ENCODE data around the gene SYCP1.
"Not testable (repeated sequence)": the region's sequence is repeated elsewhere in the genome, so short reads cannot be mapped to it uniquely, and the experiment has no call there.

Gene SYCP1

GRCh38 chr1:114854693-114855320, at the start of gene SYCP1:
TSS of gene SYCP1 (plus strand) at chr1:114854863. CDS start at chr1:114855465, 602 bp downstream.
- DNase-seq (ENCODE audit: low read depth in 4 of 4, low spot score in 1 of 4): no peak

- DNase-seq (ENCODE audit: low read depth in 4 of 4, low spot score in 1 of 4): no peak
Measured at GRCh38 chr1:114819869-114820268, 34.8 kb upstream of the SYCP1 start.

GRCh38 chr1:114820392-114820791, 34.3 kb upstream of the SYCP1 start:
- no peak for DNase-seq (ENCODE audit: low read depth in 4 of 4, low spot score in 1 of 4)

- no peak for DNase-seq (ENCODE audit: low read depth in 4 of 4, low spot score in 1 of 4)
Measured at GRCh38 chr1:114821978-114822377, 32.7 kb upstream of the SYCP1 start.

- no peak for DNase-seq (ENCODE audit: low read depth in 4 of 4, low spot score in 1 of 4)
Measured at GRCh38 chr1:114828251-114828650, 26.4 kb upstream of the SYCP1 start.

GRCh38 chr1:114830075-114830474, 24.6 kb upstream of the SYCP1 start:
- DNase-seq (ENCODE audit: low read depth in 4 of 4, low spot score in 1 of 4): not testable (repeated sequence)

- no peak for DNase-seq (ENCODE audit: low read depth in 4 of 4, low spot score in 1 of 4)
Measured at GRCh38 chr1:114831276-114831994, 23.2 kb upstream of the SYCP1 start.

GRCh38 chr1:114832057-114832456, 22.6 kb upstream of the SYCP1 start:
- no peak for DNase-seq (ENCODE audit: low read depth in 4 of 4, low spot score in 1 of 4)

- no peak for DNase-seq (ENCODE audit: low read depth in 4 of 4, low spot score in 1 of 4)
Measured at GRCh38 chr1:114833421-114833820, 21.2 kb upstream of the SYCP1 start.

GRCh38 chr1:114844270-114844669, 10.4 kb upstream of the SYCP1 start:
- DNase-seq (ENCODE audit: low read depth in 4 of 4, low spot score in 1 of 4): no peak

GRCh38 chr1:114853584-114853983, 1.1 kb upstream of the SYCP1 start:
- DNase-seq (ENCODE audit: low read depth in 4 of 4, low spot score in 1 of 4): no peak

- no peak for DNase-seq (ENCODE audit: low read depth in 4 of 4, low spot score in 1 of 4)
Measured at GRCh38 chr1:114861384-114861783, 6.7 kb downstream of the SYCP1 start.

GRCh38 chr1:114892194-114892918, 37.7 kb downstream of the SYCP1 start:
- DNase-seq (ENCODE audit: low read depth in 4 of 4, low spot score in 1 of 4): no peak

- no peak for DNase-seq (ENCODE audit: low read depth in 4 of 4, low spot score in 1 of 4)
Measured at GRCh38 chr1:114896795-114897194, 42.1 kb downstream of the SYCP1 start.

- no peak for DNase-seq (ENCODE audit: low read depth in 4 of 4, low spot score in 1 of 4)
Measured at GRCh38 chr1:114901814-114902213, 47.2 kb downstream of the SYCP1 start.

GRCh38 chr1:114902343-114902742, 47.7 kb downstream of the SYCP1 start:
- no peak for DNase-seq (ENCODE audit: low read depth in 4 of 4, low spot score in 1 of 4)

GRCh38 chr1:114903480-114903879, 48.8 kb downstream of the SYCP1 start:
- DNase-seq (ENCODE audit: low read depth in 4 of 4, low spot score in 1 of 4): no peak

- DNase-seq (ENCODE audit: low read depth in 4 of 4, low spot score in 1 of 4): not testable (repeated sequence)
Measured at GRCh38 chr1:114915720-114916119, 61.1 kb downstream of the SYCP1 start.

- no peak for DNase-seq (ENCODE audit: low read depth in 4 of 4, low spot score in 1 of 4)
Measured at GRCh38 chr1:114926607-114927006, 71.9 kb downstream of the SYCP1 start.

- DNase-seq (ENCODE audit: low read depth in 4 of 4, low spot score in 1 of 4): no peak
Measured at GRCh38 chr1:114927401-114927800, 72.7 kb downstream of the SYCP1 start.

GRCh38 chr1:114956570-114956969, 101.9 kb downstream of the SYCP1 start:
- no peak for DNase-seq (ENCODE audit: low read depth in 4 of 4, low spot score in 1 of 4)

GRCh38 chr1:114959423-114959822, 104.8 kb downstream of the SYCP1 start:
- no peak for DNase-seq (ENCODE audit: low read depth in 4 of 4, low spot score in 1 of 4)

Data from stimulated activated CD4-positive, alpha-beta T cell treated with anti-CD3 and anti-CD28 coated beads, Interleukin-1b, Interleukin-23, amount 100 ng/mL, for 24 hours (primary cell).